H1 (cell line): Measurements from ENCODE around the gene KLHL33. TPM values are rescaled to one million over a fixed set of nuclear protein-coding genes. Genes with fewer than 3 reads are reported as not detected.

ENCODE experiments used
- CTCF ChIA-PET: fragments of 300-600 bp; sonication (Branson Sonifier 250); formaldehyde crosslinking; loops from one replicate; lab custom pipeline; 2021; ENCODE audit not compliant: partially characterized antibody; lab: Charles Lee
- POLR2A ChIA-PET: fragments of 300-600 bp; sonication (Branson Sonifier 250); formaldehyde crosslinking; loops from one replicate; lab custom pipeline; 2021; ENCODE audit warnings: inconsistent platforms; ENCODE audit not compliant: partially characterized antibody; lab: Charles Lee
- DNase-seq, 2 experiments: peaks; one replicate each; pipeline versions ENCODE4 v3.0.0 to v3.0.0-alpha.2; 2010 to 2022; ENCODE audit warnings: low spot score in 2 of 2, low read depth in 1 of 2, mixed read lengths in 1 of 2
- FAIRE-seq: peaks from 2 replicates; lab custom pipeline; 2011; peaks lifted over from hg19 to GRCh38; lab: Jason Lieb, UNC
- H2AFZ ChIP-seq: 2 replicates; pipeline ENCODE4 v1.8.1; 2012; ENCODE audit warnings: low read length, inconsistent platforms
- H2AK5ac ChIP-seq: 2 replicates; pipeline ENCODE4 v1.6.1; 2013; ENCODE audit warnings: low read depth, low read length
- H2BK120ac ChIP-seq: replicated peaks from 2 replicates; pipeline ENCODE3; 2013; ENCODE audit warnings: low read depth, low read length, inconsistent platforms
- H2BK12ac ChIP-seq: 2 replicates; pipeline ENCODE4 v1.6.1; 2013; ENCODE audit warnings: low read depth, low read length
- H2BK15ac ChIP-seq: 2 replicates; pipeline ENCODE4 v1.6.1; 2013; ENCODE audit warnings: low read length
- H2BK20ac ChIP-seq: 2 replicates; pipeline ENCODE4 v1.6.1; 2013; ENCODE audit warnings: low read length
- H2BK5ac ChIP-seq: 2 replicates; pipeline ENCODE4 v1.6.1; 2013; ENCODE audit warnings: low read depth, low read length
- H3K14ac ChIP-seq: 2 replicates; pipeline ENCODE4 v1.6.1; 2013; ENCODE audit warnings: inconsistent platforms; ENCODE audit not compliant: insufficient read length
- H3K18ac ChIP-seq: 2 replicates; pipeline ENCODE4 v1.6.1; 2013; ENCODE audit warnings: low read length; ENCODE audit errors: extremely low read depth
- H3K23ac ChIP-seq: 2 replicates; pipeline ENCODE4 v1.6.1; 2013; ENCODE audit warnings: inconsistent platforms; ENCODE audit not compliant: insufficient read length
- H3K23me2 ChIP-seq: 2 replicates; pipeline ENCODE4 v1.6.1; 2013; ENCODE audit warnings: low read depth, low read length
- H3K27ac ChIP-seq: 2 replicates; pipeline ENCODE4 v1.6.1; 2011; ENCODE audit warnings: low read depth, low read length, inconsistent platforms
- H3K27me3 ChIP-seq, 4 experiments: replicated peaks in 1 of 4; 1 replicate in 1 of 4; 2 replicates in 3 of 4; pipeline versions ENCODE4 v1.6.1 to v1.8.1; 2011 to 2013; ENCODE audit warnings: low read length in 3 of 4, mild to moderate bottlenecking in 3 of 4, inconsistent platforms in 2 of 4, mixed read lengths in 2 of 4, moderate library complexity in 1 of 4; ENCODE audit not compliant: control insufficient read depth in 3 of 4, insufficient read depth in 3 of 4; ENCODE audit errors: extremely low read depth in 1 of 4
- H3K36me3 ChIP-seq, 4 experiments: 2 replicates each; pipeline versions ENCODE4 v1.6.1 to v1.8.1; 2011 to 2013; ENCODE audit warnings: mild to moderate bottlenecking in 4 of 4, low read length in 3 of 4, moderate library complexity in 2 of 4, control low read depth in 1 of 4, inconsistent platforms in 1 of 4; ENCODE audit not compliant: insufficient read depth in 4 of 4, control insufficient read depth in 2 of 4
- H3K4ac ChIP-seq: replicated peaks from 2 replicates; pipeline ENCODE3; 2013; ENCODE audit warnings: low read length, low read depth, mixed read lengths, inconsistent platforms; ENCODE audit not compliant: insufficient read length
- H3K4me1 ChIP-seq, 4 experiments: replicated peaks in 1 of 4; 1 replicate in 1 of 4; 2 replicates in 3 of 4; pipeline versions ENCODE4 v1.6.1 to v1.8.1; 2011 to 2013; ENCODE audit warnings: low read length in 3 of 4, inconsistent platforms in 2 of 4, mixed read lengths in 1 of 4; ENCODE audit not compliant: insufficient read depth in 4 of 4, control insufficient read depth in 3 of 4
- H3K4me2 ChIP-seq, 2 experiments: 2 replicates each; pipeline versions ENCODE4 v1.6.1 to v1.8.1; 2011 to 2013; ENCODE audit warnings: low read depth in 2 of 2, low read length in 2 of 2, control low read depth in 1 of 2, inconsistent platforms in 1 of 2, mild to moderate bottlenecking in 1 of 2; ENCODE audit not compliant: insufficient read depth in 1 of 2
- H3K4me3 ChIP-seq, 4 experiments: fragments of 200-600, 300-600 bp in 1 of 4; sonication (generic), shearing (Covaris generic), sonication (Bioruptor Twin) in 1 of 4; 2 replicates each; pipeline versions ENCODE4 v1.5.1 to v1.8.1; 2011 to 2016; ENCODE audit warnings: low read length in 4 of 4, low read depth in 3 of 4, control low read depth in 2 of 4, inconsistent platforms in 2 of 4, mild to moderate bottlenecking in 2 of 4, mixed read lengths in 1 of 4, moderate library complexity in 1 of 4; ENCODE audit not compliant: insufficient read depth in 2 of 4; ENCODE audit errors: extremely low read depth in 1 of 4
- H3K56ac ChIP-seq: replicated peaks from 2 replicates; pipeline ENCODE3; 2013; ENCODE audit warnings: low read depth, mild to moderate bottlenecking, mixed read lengths, low read length, inconsistent platforms; ENCODE audit not compliant: insufficient read length
- H3K79me1 ChIP-seq: 2 replicates; pipeline ENCODE4 v1.6.1; 2013; ENCODE audit warnings: low read depth, low read length, control low read depth
- H3K79me2 ChIP-seq, 2 experiments: 2 replicates each; pipeline versions ENCODE4 v1.6.1 to v1.8.1; 2012 to 2013; ENCODE audit warnings: low read length in 2 of 2, mild to moderate bottlenecking in 2 of 2, inconsistent platforms in 1 of 2; ENCODE audit not compliant: insufficient read depth in 2 of 2, control insufficient read depth in 1 of 2
- H3K9ac ChIP-seq, 4 experiments: replicated peaks in 1 of 4; 1 replicate in 1 of 4; 2 replicates in 3 of 4; pipeline versions ENCODE4 v1.6.1 to v1.8.1; 2011 to 2013; ENCODE audit warnings: low read depth in 3 of 4, low read length in 3 of 4, control low read depth in 2 of 4, mild to moderate bottlenecking in 2 of 4, moderate library complexity in 2 of 4, inconsistent platforms in 1 of 4; ENCODE audit errors: extremely low read depth in 1 of 4
- H3K9me3 ChIP-seq, 2 experiments: 2 replicates each; pipeline versions ENCODE4 v1.6.1 to v1.8.1; 2012 to 2013; ENCODE audit warnings: mild to moderate bottlenecking in 2 of 2, moderate library complexity in 2 of 2, control low read depth in 1 of 2, inconsistent platforms in 1 of 2, low read depth in 1 of 2, low read length in 1 of 2, mixed read lengths in 1 of 2; ENCODE audit not compliant: insufficient read depth in 2 of 2
- H4K20me1 ChIP-seq, 2 experiments: replicated peaks in 1 of 2; 2 replicates each; pipeline versions ENCODE3 to v1.8.1; 2011 to 2013; ENCODE audit warnings: inconsistent platforms in 2 of 2, low read length in 2 of 2, mild to moderate bottlenecking in 1 of 2; ENCODE audit not compliant: insufficient read depth in 2 of 2, control insufficient read depth in 1 of 2
- H4K5ac ChIP-seq: 2 replicates; pipeline ENCODE4 v1.6.1; 2013; ENCODE audit warnings: low read length, low read depth, mixed read lengths, inconsistent platforms; ENCODE audit not compliant: insufficient read length
- H4K8ac ChIP-seq: 2 replicates; pipeline ENCODE4 v1.8.0; 2013; ENCODE audit warnings: mild to moderate bottlenecking, moderate library complexity, low read length, inconsistent platforms; ENCODE audit not compliant: insufficient read depth; ENCODE audit errors: extremely low read depth
- H4K91ac ChIP-seq: replicated peaks from 2 replicates; pipeline ENCODE3; 2013; ENCODE audit warnings: low read length, mixed read lengths, inconsistent platforms; ENCODE audit not compliant: insufficient read length
- ASH2L ChIP-seq: fragments of 200-600, 300-600 bp; sonication (generic); IDR thresholded peaks from one replicate; pipeline ENCODE4 v1.7.1; 2017; ENCODE audit warnings: low read length
- ATF3 ChIP-seq: IDR thresholded peaks from 2 replicates; pipeline ENCODE4 v1.6.1; 2011; ENCODE audit warnings: low read depth, mild to moderate bottlenecking, low read length; ENCODE audit not compliant: insufficient read depth
- BRCA1 ChIP-seq: IDR thresholded peaks from 2 replicates; pipeline ENCODE4 v1.6.1; 2012; ENCODE audit warnings: low read depth, low read length, improper control_type of control experiment
- CHD2 ChIP-seq: IDR thresholded peaks from 2 replicates; pipeline ENCODE4 v1.6.1; 2012; ENCODE audit warnings: low read length, improper control_type of control experiment
- CTBP2 ChIP-seq: IDR thresholded peaks from 2 replicates; pipeline ENCODE4 v1.7.0; 2011; ENCODE audit warnings: borderline replicate concordance, mild to moderate bottlenecking, moderate library complexity, mixed read lengths, low read length; ENCODE audit not compliant: insufficient read depth, insufficient read length
- EP300 ChIP-seq, 2 experiments: IDR thresholded peaks; 1 replicate in 1 of 2; 2 replicates in 1 of 2; pipeline ENCODE4 v1.6.1; 2011 to 2012; ENCODE audit warnings: low read depth in 2 of 2, low read length in 2 of 2, mild to moderate bottlenecking in 2 of 2, borderline replicate concordance in 1 of 2, inconsistent platforms in 1 of 2, moderate library complexity in 1 of 2
- MAFK ChIP-seq: IDR thresholded peaks from 2 replicates; pipeline ENCODE4 v1.6.1; 2012; ENCODE audit warnings: low read depth, mild to moderate bottlenecking, improper control_type of control experiment, low read length
- NANOG ChIP-seq: IDR thresholded peaks from 2 replicates; pipeline ENCODE4 v1.6.1; 2011; ENCODE audit warnings: low read length, low read depth, mild to moderate bottlenecking, inconsistent platforms; ENCODE audit not compliant: insufficient read depth, poor library complexity, severe bottlenecking
- POLR2A ChIP-seq, 2 experiments: IDR thresholded peaks; 1 replicate in 1 of 2; 2 replicates in 1 of 2; pipeline ENCODE4 v1.6.1; 2011; ENCODE audit warnings: low read depth in 2 of 2, low read length in 2 of 2, mild to moderate bottlenecking in 2 of 2; ENCODE audit errors: control extremely low read depth in 1 of 2
- POU5F1 ChIP-seq: IDR thresholded peaks from 2 replicates; pipeline ENCODE4 v1.6.1; 2011; ENCODE audit warnings: low read depth, mild to moderate bottlenecking, low read length, moderate library complexity
- RBBP5 ChIP-seq: IDR thresholded peaks from 2 replicates; pipeline ENCODE4 v1.7.1; 2012; ENCODE audit warnings: low read depth, mild to moderate bottlenecking, inconsistent platforms, low read length, moderate library complexity, borderline replicate concordance
- SIRT6 ChIP-seq: IDR thresholded peaks from one replicate; pipeline ENCODE4 v1.7.1; 2012; ENCODE audit warnings: low read length, inconsistent platforms
- SP2 ChIP-seq: IDR thresholded peaks from 2 replicates; pipeline ENCODE4 v1.6.1; 2012; ENCODE audit warnings: mild to moderate bottlenecking, low read length, inconsistent platforms
- TBP ChIP-seq: IDR thresholded peaks from 2 replicates; pipeline ENCODE4 v1.6.1; 2011; ENCODE audit warnings: low read depth, low read length, improper control_type of control experiment
- TEAD4 ChIP-seq: IDR thresholded peaks from 2 replicates; pipeline ENCODE4 v1.6.1; 2012; ENCODE audit warnings: low read depth, low read length, inconsistent platforms, mixed read lengths
- WGBS, 2 experiments: shearing (Covaris generic) in 1 of 2; methylation state at CpG; one replicate each; pipeline versions ENCODE4 v1.1.6 to v1.1.7; 2013 to 2015; ENCODE audit warnings: low lambda C conversion rate in 2 of 2, mixed read lengths in 2 of 2, inconsistent platforms in 1 of 2, low coverage in 1 of 2, missing lambda C conversion rate in 1 of 2; ENCODE audit not compliant: insufficient replicate concordance in 2 of 2, insufficient coverage in 1 of 2, insufficient read length in 1 of 2; ENCODE audit errors: extremely low coverage in 1 of 2, missing lambda C conversion rate in 1 of 2; 5-methylcytosine and 5-hydroxymethylcytosine counted together
- polyA plus RNA-seq, 7 experiments: library from polyadenylated mRNA; depleted of rRNA in 3 of 7; stranded (reverse) in 5 of 7; unstranded in 2 of 7; fragments of >200 nt in 5 of 7; fragments of 200-250 nt in 2 of 7; gene quantifications; 1 replicate in 5 of 7; 2 replicates in 1 of 7; 4 replicates in 1 of 7; pipeline versions ENCODE4 v1.2.1 to v1.2.3, GENCODE V29; 2011 to 2013; ENCODE audit warnings: missing spikeins in 2 of 7, mixed read lengths in 2 of 7
- total RNA-seq: library from RNA; stranded (reverse); fragmentation: NEBNext Ultra II Directional; extraction: Animal tissue kit (Norgen Biotek cat#: 25700); gene quantifications from 2 replicates; pipeline ENCODE4 v1.2.1, GENCODE V29; 2021

The KLHL33 gene
- total and polyA plus RNA-seq, 2 of the 8 experiments (the other 6 are each of a cell fraction or from before 2014, with no cell fraction given): 0.11 to 0.17 TPM

GRCh38 chr14:20418501-20418909 is 17.5 kb downstream of the KLHL33 start:
- Histone ChIP-seq H4K5ac (no peak overlapping the region), H3K9ac (no peak overlapping the region), H3K4me1 (peaks cover 0 to 10% (median 4%) of the 10 kb centered on the region in 4 experiments; a peak in 4 of 7 replicates), H3K27ac (no peak overlapping the region), H2BK15ac (no peak overlapping the region), H3K79me2 (no peaks in the 10 kb centered on the region), H2AFZ (no peak overlapping the region), H3K36me3 (no peaks in the 10 kb centered on the region), H4K91ac (no peak overlapping the region), H3K23me2 (peaks cover 4% of the 10 kb centered on the region), H3K14ac (no peak overlapping the region), H3K9me3 (no peaks in the 10 kb centered on the region), H3K79me1 (no peaks in the 10 kb centered on the region), H2BK12ac (no peak overlapping the region), H3K18ac (no peak overlapping the region), H3K4me3 (no peak overlapping the region), H2BK5ac (no peak overlapping the region), H2BK20ac (no peak overlapping the region), H3K4ac (no peak overlapping the region), H2BK120ac (no peak overlapping the region), H3K4me2 (no peak overlapping the region), H4K20me1 (no peaks in the 10 kb centered on the region), H3K23ac (no peak overlapping the region), H4K8ac (no peak overlapping the region), H3K56ac (no peak overlapping the region), H2AK5ac (no peak overlapping the region), H3K27me3 (no peaks in the 10 kb centered on the region)
- CTCF ChIA-PET: interaction anchor here (1.0 to 1.3 kb wide), 2 partner anchors 36 to 71 kb away, joined by 3 read pairs; partner anchors contain the start of gene OSGEP
- FAIRE-seq: no peak
- no peak for DNase-seq
- POLR2A ChIA-PET: interaction anchor here (2.1 to 2.6 kb wide), 2 partner anchors 37 to 51 kb away, joined by 6 to 12 read pairs; partner anchors contain the start of genes APEX1, OSGEP and PNP
- WGBS, 2 experiments: 92% methylated on average over 2 of the region's 2 CpGs; no CpG with 5 or more reads in 1 of the 2 experiments
- TF ChIP-seq MAFK (no peak), TEAD4 (no peak), CTBP2 (no peak), ATF3 (no peak), TBP (no peak), NANOG (no peak), SIRT6 (no peak), ASH2L (no peak), CHD2 (no peak), POLR2A (IDR thresholded peaks at IDR 0.05; ENCODE audit: control extremely low read depth in 1 of 2, low read depth in 2 of 2, low read length in 2 of 2) (no peak), BRCA1 (no peak), RBBP5 (no peak), EP300 (IDR thresholded peaks at IDR 0.05; ENCODE audit: borderline replicate concordance in 1 of 2, low read depth in 2 of 2, low read length in 2 of 2) (no peak), SP2 (no peak), POU5F1 (no peak)
